Tibial artery (tissue), 4 donors: ENCODE data around the gene MYO9B.

Experiments used
- DNase-seq, 2 donors: peaks; one replicate each; pipeline ENCODE4 v3.0.0-alpha.2; 2019
- H3K27ac ChIP-seq, 2 donors: fragments of 200-600 bp; sonication (generic) in 1 of 2; 1 replicate in 1 of 2; 2 replicates in 1 of 2; pipeline ENCODE4 v1.5.1; 2018 to 2019; ENCODE audit warnings: mild to moderate bottlenecking in 1 of 2
- H3K27me3 ChIP-seq, 2 donors: fragments of 200-600 bp; sonication (generic) in 1 of 2; one replicate each; pipeline versions ENCODE4 v1.5.1 to v1.6.0; 2016 to 2019
- H3K36me3 ChIP-seq, 3 donors: fragments of 200-600 bp; sonication (generic) in 2 of 3; one replicate each; pipeline ENCODE4 v1.5.1; 2016 to 2019; ENCODE audit warnings: mild to moderate bottlenecking in 2 of 3
- H3K4me1 ChIP-seq, 4 donors: fragments of 200-600 bp; sonication (generic) in 2 of 4; 1 replicate in 3 of 4; 2 replicates in 1 of 4; pipeline ENCODE4 v1.5.1; 2016 to 2019
- H3K4me3 ChIP-seq, 2 donors: fragments of 200-600 bp; sonication (generic) in 1 of 2; 1 replicate in 1 of 2; 2 replicates in 1 of 2; pipeline ENCODE4 v1.5.1; 2018 to 2019; ENCODE audit warnings: mild to moderate bottlenecking in 2 of 2
- H3K9me3 ChIP-seq, 3 donors: fragments of 200-600 bp; sonication (generic) in 1 of 3; one replicate each; pipeline ENCODE4 v1.5.1; 2016 to 2019
- intact Hi-C: fragments of 100-400 bp; cut with DNase I; formaldehyde crosslinking; loops from one replicate; pipeline ENCODE4 v1.15.0; 2023; ENCODE audit warnings: low total_unique reads
- TF ChIP-seq, protein P1 (sequence below), 2 experiments: fragments of 200-600 bp in 1 of 2; fragments of 450-650 bp in 1 of 2; IDR thresholded peaks; one replicate each; pipeline ENCODE4 v1.5.1; 2017 to 2019; ENCODE audit warnings: antibody characterized with exemption in 2 of 2, mild to moderate bottlenecking in 1 of 2, moderate library complexity in 1 of 2

MYO9B gene

DNA sequence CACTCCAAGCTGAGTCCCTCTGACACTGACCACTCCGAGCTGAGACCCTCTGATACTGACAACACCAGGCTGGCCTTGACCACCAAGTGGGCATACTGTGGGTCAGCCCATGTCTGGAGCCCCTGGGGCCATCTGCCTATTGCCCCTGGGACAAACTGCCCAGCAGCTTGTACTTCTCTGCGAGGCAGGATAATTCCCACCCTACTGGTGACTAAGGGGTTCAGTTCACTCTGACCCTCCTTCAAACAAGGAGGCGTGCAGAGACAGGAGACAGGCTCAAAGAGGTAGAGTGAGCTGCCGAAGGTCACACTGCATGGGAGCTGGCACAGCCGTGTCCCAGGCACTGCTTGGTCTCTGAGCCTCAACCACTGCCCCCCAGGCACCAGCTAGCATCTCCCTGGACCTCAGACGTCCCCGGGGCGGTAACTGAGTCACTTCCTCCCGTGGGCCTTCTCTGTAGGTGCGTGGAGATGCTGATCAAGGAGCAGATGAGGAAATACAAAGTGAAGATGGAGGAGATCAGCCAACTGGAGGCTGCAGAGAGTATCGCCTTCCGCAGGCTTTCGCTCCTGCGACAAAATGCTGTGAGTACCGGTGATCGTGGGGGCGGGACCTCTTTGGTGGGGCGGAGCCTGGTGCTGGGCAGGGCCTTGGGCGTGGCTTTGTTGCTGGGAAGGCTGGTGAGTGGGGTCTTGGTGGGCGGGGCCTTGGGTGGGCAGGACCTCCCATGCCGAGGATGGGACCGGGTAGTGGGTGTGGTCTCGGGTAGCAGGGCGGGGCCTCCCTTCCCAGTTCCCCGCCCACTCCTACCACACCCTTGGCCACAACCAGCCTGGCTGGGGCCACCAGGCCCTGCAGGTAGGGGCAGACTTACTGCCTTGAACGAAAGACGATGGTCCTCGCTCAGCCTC, 133.8 kb downstream of the MYO9B start:
- Histone ChIP-seq H3K4me1 (peaks cover 0 to 1% (median under 1%) of the 10 kb centered on the region in 4 donors), H3K36me3 (peaks cover 71 to 91% (median 72%) of the 10 kb centered on the region in 3 donors), H3K27me3 (no peaks in the 10 kb centered on the region), H3K9me3 (no peaks in the 10 kb centered on the region), H3K4me3 (no peak overlapping the region), H3K27ac (no peak overlapping the region)
- no peak for DNase-seq
- intact Hi-C loops: loop anchor here (5.0 kb wide), 1 partner anchor 73 kb away; the partner anchor contains the start of gene ANKLE1
- TF ChIP-seq, protein P1, sequence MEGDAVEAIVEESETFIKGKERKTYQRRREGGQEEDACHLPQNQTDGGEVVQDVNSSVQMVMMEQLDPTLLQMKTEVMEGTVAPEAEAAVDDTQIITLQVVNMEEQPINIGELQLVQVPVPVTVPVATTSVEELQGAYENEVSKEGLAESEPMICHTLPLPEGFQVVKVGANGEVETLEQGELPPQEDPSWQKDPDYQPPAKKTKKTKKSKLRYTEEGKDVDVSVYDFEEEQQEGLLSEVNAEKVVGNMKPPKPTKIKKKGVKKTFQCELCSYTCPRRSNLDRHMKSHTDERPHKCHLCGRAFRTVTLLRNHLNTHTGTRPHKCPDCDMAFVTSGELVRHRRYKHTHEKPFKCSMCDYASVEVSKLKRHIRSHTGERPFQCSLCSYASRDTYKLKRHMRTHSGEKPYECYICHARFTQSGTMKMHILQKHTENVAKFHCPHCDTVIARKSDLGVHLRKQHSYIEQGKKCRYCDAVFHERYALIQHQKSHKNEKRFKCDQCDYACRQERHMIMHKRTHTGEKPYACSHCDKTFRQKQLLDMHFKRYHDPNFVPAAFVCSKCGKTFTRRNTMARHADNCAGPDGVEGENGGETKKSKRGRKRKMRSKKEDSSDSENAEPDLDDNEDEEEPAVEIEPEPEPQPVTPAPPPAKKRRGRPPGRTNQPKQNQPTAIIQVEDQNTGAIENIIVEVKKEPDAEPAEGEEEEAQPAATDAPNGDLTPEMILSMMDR (IDR thresholded peaks at IDR 0.05): no peak

- TF ChIP-seq, protein P1 (IDR thresholded peaks at IDR 0.05): no peak
- H3K36me3 ChIP-seq: peaks cover 67 to 83% (median 68%) of the 10 kb centered on the region in 3 donors
- no peak overlapping the region for H3K4me3 ChIP-seq
- no peaks in the 10 kb centered on the region for H3K27me3 ChIP-seq
- intact Hi-C loops: no loop called here
- H3K4me1 ChIP-seq: peaks cover 0 to 8% (median 6%) of the 10 kb centered on the region in 4 donors
- no peak for DNase-seq
- H3K9me3 ChIP-seq: no peaks in the 10 kb centered on the region
- H3K27ac ChIP-seq: no peak overlapping the region
Observed at GRCh38 chr19:17210296-17210695, 134.7 kb downstream of the MYO9B start.

GRCh38 chr19:17211547-17212446, 136.2 kb downstream of the MYO9B start:
- DNase-seq: no peak
- peaks cover 52 to 68% (median 56%) of the 10 kb centered on the region in 3 donors for H3K36me3 ChIP-seq
- no peak overlapping the region for H3K27ac ChIP-seq
- no peaks in the 10 kb centered on the region for H3K27me3 ChIP-seq
- TF ChIP-seq, protein P1 (IDR thresholded peaks at IDR 0.05): no peak
- H3K4me1 ChIP-seq: peaks cover 0 to 20% (median 14%) of the 10 kb centered on the region in 4 donors
- intact Hi-C loops: no loop called here
- no peaks in the 10 kb centered on the region for H3K9me3 ChIP-seq
- H3K4me3 ChIP-seq: no peak overlapping the region

GRCh38 chr19:17213334-17213733, 137.8 kb downstream of the MYO9B start:
- DNase-seq: peak in 1 of 2 donors; percentile 67
- no peak overlapping the region for H3K4me3 ChIP-seq
- H3K27me3 ChIP-seq: no peaks in the 10 kb centered on the region
- TF ChIP-seq, protein P1 (IDR thresholded peaks at IDR 0.05): no peak
- H3K36me3 ChIP-seq: peaks cover 53 to 69% (median 59%) of the 10 kb centered on the region in 3 donors
- intact Hi-C loops: no loop called here
- no peak overlapping the region for H3K27ac ChIP-seq
- no peaks in the 10 kb centered on the region for H3K9me3 ChIP-seq
- H3K4me1 ChIP-seq: peaks cover 0 to 20% (median 14%) of the 10 kb centered on the region in 4 donors

GRCh38 chr19:17214508-17215126, 139.0 kb downstream of the MYO9B start:
- Histone ChIP-seq H3K9me3 (no peaks in the 10 kb centered on the region), H3K27ac (peak overlapping the region; percentile 89 to 91), H3K27me3 (no peaks in the 10 kb centered on the region), H3K4me1 (peaks cover 0 to 20% (median 14%) of the 10 kb centered on the region in 4 donors), H3K36me3 (peaks cover 43 to 69% (median 54%) of the 10 kb centered on the region in 3 donors), H3K4me3 (peak overlapping the region; percentile 66 to 93)
- TF ChIP-seq, protein P1 (IDR thresholded peaks at IDR 0.05): no peak
- intact Hi-C loops: no loop called here
- no peak for DNase-seq
